Measurements from ENCODE around the gene MRLN.

MRLN gene

DNA sequence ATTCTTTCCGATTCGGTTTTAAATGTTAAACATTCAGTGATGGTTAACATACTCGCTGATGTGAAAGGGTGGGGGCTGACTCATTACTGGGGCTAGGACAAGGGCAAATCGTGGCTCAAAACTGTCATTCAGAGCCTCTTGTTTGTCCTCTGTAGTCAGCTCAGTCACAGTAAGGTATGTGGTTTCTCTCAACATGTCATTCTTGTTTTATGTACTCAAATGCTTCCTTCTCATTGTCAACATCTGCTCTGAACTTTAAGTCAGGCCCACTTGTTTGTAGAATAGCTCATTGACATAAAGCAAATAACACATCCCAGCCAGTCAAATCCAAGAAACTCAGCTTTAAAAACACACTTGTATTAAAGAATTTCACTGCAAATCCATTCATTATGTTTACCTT, 50.9 kb downstream of the MRLN start:
- no peak for DNase-seq

DNA sequence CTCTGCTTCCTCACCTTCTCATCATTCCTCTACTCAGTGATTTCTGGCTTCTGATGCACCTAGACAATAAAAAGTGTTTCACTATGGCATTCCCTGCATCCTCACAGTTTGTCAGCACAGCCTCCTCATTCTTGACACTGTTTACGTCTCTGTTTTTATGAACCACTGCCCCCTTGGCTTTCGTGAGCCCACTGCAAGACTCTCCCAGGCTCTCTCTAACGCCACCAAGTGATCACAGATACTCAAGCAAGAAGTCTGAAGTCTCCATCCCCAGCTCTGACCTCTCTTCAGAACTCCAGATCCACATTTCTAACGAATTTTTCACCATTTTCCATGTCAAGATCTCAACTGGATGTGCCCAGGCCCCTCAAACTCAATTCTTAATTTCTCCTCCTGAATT, 52.5 kb downstream of the MRLN start:
- no peak for DNase-seq

DNA sequence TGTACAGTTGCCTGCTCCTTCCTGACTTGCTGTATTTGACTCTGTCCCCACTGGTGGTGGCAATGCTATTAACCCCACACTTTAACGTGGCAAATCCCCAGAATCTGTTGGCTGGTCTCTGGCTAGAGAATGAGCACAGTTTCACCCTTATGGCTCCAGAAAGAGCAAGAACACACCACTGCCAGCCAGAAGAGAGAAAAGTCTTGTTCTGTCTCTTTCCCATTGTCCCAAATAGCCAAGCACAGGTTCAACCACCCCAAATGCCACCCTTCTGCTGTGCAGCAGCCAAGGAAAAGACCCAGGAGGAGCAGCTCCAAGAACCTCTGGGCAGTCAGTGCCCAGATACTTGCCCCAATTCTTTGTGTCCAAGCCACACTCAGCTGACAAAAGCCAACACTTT, 54.9 kb downstream of the MRLN start:
- no peak for DNase-seq

DNA sequence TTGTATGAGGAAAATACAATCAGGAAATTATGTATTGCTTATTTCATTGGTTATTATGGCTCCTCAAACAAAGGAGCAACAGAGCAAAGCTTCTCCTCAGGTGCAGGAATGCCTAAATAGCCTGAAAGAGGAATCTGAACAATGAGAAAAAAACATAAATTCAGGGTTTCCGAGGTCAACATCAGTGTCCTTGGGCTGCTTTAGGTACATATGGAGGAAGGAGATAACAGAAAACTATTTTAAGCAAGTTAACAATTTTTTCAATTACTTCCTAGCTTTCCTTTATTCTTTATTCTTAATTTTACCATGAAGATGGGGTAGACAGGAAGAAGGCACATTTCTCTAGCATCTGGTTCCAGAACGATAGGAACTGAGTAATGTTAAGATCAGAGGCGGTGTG, 57.6 kb downstream of the MRLN start:
- DNase-seq, result no peak

DNA sequence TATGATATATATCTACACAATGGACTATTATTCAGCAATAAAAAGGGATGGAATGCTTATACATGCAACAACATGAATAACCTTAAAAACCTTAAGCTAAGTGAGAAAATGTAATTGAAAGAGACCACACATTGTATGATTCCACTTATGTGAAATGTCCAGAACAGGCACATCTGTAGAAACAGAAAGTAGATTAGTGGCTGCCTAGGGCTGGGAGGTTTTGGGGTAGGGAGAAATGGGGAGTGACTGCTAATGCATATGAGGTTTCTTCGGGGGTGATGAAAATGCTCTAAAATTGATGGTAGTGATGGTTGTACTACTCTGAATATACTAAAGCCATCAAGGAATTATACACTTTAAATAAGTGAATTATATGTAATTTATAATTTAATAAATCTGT, 58.3 kb downstream of the MRLN start:
- no peak for DNase-seq

DNA sequence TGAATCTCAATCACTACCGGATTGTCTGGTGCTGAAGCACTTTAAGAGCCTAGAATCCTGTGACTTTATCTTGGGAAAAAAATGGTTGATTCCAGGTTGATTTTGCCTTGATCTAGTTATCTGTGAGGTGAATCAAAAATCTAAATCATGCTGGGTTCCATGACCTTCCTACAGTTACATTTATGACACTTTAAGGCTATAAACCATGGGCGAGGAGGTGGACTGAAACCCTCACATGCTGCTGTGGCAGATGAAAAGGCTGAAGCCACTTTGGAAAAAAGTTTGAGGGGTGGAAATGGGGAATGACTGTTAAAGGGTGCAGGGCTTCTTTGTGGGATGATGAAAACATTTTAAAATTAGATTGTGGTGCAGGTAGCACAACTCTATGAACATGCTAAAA, 61.1 kb downstream of the MRLN start:
- no peak for DNase-seq

DNA sequence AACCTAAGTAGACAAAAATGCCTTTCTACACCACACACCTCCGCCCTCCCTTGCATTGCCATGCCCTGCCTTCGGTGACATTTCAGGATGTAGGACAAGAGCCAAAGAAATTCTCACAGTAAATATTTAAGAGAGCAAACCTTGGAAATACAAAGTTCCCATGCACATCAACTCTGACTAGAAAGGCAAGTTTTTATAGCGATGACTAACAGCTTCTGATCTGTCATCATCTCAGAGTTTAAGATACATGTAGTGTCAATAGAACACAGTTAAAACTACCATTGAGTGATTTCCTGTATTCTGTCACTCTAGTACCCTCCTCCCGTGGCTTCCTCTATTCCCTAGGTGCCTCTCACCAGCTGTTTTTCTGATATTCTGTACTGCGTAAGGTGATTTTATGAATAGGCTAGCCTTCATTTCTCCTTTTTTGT, 64.3 kb downstream of the MRLN start:
- no peak for DNase-seq

DNA sequence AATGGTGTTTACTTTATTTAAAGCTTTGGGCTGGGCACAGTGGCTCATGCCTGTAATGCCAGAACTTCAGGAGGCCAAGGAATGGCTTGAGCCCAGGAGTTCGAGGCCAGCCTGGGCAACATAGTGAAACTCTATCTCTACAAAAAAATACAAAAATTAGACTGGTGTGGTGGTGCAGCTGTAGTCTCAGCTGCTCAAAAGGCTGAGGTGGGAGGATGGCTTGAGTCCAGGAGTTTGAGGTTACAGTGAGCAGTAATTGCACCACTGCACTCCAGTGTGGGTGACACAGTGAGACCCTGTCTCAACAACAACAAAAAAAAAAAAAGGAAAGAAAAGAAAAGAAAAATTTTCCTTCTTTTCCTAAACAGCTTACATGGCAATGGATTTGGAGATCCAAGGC, 65.6 kb downstream of the MRLN start:
- no peak for DNase-seq

Data from stimulated activated CD4-positive, alpha-beta T cell treated with anti-CD3 and anti-CD28 coated beads, Interleukin-1b, Interleukin-23, amount 100 ng/mL, for 48 hours (primary cell).